Glomerular endothelial cell (primary cell): ENCODE results near the gene NCKAP1. TPM values are rescaled to one million over a fixed set of nuclear protein-coding genes. Genes with fewer than 3 reads are reported as not detected.
"Not testable (repeated sequence)": the region's sequence is repeated elsewhere in the genome, so short reads cannot be mapped to it uniquely, and the experiment has no call there.

Experiments
- DNase-seq: peaks from one replicate; pipeline ENCODE4 v3.0.0-alpha.2; 2011; ENCODE audit warnings: low read depth, low spot score; ENCODE audit errors: extremely low read depth
- total RNA-seq: library from RNA; depleted of rRNA; stranded (reverse); fragments of >200 nt; gene quantifications from 2 replicates; pipeline ENCODE4 v1.2.3, GENCODE V29; 2015

NCKAP1 gene
- total RNA-seq, 1 donor from 2014 or later: 133 TPM

DNA sequence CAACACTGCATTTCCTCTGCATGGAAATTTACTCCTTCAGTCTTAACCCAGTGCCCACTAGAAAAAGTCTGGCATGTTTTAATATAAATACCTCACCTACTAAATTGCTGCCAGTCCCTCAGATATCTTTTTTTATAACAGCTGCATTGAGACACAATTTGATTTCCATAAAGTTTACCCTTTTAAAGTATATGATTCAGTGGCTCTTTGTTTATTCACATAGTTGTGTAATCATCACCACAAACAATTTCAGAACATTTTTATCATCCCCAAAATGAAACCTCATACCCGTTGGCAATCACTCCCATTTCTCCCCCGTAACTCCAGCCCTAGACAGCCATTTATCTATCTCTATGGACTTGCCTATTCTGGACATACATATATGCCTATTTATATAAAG is 154.8 kb downstream of the NCKAP1 start:
- no peak for DNase-seq

- not testable (repeated sequence) for DNase-seq
Measured at GRCh38 chr2:182880100-182880499, 158.2 kb downstream of the NCKAP1 start.

DNA sequence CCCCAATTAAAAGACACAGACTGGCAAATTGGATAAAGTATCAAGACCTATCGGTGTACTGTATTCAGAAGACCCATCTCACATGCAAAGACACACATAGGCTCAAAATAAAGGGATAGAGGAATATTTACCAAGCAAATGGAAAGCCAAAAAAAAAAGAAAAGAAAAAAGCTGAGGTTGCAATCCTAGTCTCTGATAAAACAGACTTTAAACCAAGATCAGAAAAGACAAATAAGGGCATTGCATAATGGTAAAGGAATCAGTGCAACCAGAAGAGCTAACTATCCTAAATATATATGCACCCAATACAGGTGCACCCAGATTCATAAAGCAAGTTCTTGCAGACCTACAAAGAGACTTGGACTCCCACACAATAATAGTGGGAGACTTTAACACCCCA is 161.6 kb downstream of the NCKAP1 start:
- DNase-seq: not testable (repeated sequence)

DNA sequence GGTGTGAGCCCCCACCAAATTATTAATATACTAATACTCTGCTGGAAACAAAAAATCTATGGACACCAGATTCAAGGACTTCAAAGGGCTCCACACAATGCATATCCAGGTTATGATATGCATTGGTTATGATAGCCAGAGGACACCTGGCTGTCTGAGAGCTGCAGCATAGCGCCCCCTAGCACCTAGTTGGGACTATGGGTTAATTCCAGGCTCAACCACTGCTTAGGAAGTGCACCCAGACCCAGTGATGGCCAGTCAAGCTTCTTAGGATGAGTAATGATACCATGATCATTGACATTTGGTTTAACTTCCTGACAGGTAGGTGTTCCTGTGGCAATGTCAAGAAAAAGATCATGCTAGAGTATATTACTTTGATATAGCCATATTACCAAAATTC is 168.0 kb downstream of the NCKAP1 start:
- DNase-seq: no peak

GRCh38 chr2:182868054-182868796 is 170.0 kb downstream of the NCKAP1 start:
- no peak for DNase-seq

DNA sequence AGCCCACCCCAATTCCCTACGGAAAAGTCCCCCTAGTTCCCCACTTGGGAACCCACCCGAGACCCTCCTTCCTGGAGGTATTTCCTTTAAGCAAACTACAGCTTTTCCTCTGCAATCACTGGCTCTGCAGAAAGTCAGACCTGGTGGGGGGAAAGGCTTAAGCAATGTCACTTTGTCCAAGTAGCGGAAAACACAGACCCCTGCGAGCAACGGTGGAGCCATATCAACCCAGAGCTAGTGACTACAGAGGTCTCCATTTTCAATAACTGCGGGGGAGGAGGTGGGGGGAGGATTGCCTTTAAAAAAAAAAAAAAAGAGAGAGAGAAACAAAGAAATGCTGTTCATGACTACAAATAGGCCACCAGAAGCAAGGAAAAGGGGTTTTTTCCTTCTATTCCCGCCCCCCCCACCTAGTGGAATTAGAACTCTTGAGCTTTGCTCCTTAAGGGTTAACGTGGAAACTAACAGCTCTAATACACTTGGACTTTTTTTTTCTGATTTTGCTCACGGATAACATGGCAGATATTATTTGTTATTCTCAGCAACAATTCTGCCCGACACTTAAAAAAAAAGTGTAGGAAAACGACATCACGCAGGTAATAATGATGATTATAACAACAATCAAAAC is 170.7 kb downstream of the NCKAP1 start:
- no peak for DNase-seq

DNA sequence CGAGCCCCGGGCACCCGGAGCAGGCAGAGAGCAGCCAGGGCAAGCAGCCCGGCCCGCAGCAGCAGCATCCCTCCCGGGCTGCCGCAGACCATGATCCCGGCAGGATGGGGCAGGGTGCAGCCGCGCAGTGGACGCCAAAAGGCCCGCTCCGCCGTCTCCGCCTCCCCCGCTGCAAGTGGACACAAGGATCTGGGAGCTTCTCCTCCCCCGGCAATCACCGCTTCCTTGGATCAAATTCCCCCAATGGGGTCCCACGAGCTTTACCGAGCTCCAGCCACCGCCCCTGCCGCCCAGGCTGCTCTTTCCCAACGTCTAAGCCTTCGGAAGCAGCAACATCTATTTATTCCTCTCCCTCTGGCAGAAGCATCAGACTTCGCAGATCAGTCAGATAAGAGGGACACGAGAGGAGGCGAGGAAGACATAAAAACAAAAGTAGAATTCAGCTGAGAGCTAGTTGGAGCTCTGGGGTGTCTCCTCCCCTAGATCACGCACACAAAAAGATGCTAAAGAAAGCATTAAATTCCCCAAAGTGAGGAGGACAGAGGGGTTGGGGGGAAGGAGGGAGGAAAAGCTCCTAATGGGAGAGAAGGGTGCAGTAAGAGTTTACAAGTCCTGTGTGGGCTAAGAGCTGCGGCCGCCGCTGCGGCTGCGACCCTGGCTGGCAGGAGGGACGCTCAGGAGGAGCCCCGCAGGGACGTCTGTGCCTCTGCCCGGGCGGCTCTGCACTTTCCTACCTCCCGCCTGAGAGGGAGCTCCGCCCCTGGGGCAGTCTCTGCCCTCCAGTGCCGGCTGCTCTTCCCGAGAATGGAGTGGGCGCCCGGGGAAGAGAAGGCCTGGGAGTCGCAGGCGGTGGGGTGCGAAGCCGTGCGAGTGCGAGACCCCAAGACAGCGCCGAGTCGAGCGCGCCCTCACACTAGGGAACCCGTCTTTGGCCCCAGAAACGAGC is 171.5 kb downstream of the NCKAP1 start, which contains the start of gene FRZB:
Gene FRZB (minus strand): TSS at position 177 of the 946 bp plus-strand sequence. CDS start 85 bp downstream, at position 92.
- DNase-seq: no peak

DNA sequence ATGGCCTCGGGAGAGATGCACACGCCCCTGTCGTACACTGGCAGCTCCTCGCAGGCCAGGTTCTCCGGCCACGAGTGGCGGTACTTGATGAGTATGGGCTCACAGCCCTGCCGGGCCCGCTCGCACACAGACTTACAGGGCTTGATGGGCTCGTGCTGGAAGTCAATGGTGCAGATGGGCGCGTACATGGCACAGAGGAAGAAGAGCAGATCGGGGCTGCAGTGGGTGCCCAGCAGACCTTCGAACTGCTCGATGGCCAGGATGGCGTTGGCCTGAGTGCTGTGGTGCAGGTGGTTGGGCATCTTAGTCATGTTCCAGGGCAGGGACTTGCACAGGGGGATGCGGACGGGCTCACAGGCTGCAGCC is 172.2 kb downstream of the NCKAP1 start:
- no peak for DNase-seq

DNA sequence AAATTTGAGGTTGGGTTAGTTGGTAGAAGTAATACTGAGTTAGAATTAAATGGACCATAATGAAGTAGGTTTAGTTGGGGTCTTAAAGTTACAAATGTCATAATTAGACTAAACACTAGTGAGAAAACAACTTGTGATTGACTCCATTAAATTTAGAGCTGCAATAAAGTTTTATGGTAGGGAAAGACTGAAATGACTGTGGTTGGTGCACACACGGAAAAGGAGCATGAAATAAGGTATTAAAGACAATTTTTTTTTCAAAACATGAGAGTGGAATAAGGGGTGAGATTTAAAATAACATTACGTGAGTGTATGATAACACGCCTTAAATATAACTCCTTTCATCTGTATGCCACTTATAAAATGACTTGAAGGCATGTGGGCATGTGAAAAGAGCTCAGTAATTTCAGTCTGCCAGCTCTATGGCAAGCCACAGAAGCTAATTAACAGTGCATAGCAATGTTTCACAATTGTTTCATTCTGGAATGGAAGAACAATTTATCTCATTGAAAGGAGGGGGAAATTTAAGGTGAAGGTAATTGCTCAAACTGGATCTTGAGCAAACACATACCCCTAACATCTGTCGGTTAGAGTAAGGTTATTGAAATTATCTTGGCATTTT is 173.2 kb downstream of the NCKAP1 start:
- no peak for DNase-seq

- no peak for DNase-seq
Measured at GRCh38 chr2:182863642-182864041, 174.6 kb downstream of the NCKAP1 start.

GRCh38 chr2:182862091-182862490 is 176.2 kb downstream of the NCKAP1 start:
- no peak for DNase-seq

- DNase-seq: no peak
Measured at GRCh38 chr2:182860858-182861257, 177.4 kb downstream of the NCKAP1 start.

Other genes starting within 250 kb of the NCKAP1 start
- gene FRZB, start 171.8 kb downstream of the NCKAP1 start, total RNA-seq: 0.05 TPM in 1 of 2 replicates, not detected in the other
- gene DUSP19, start 40.3 kb upstream of the NCKAP1 start, total RNA-seq: 1.4 and 4.3 TPM in 2 replicates
- 10.9 and 11.1 TPM in 2 replicates for gene NUP35, start 86.0 kb upstream of the NCKAP1 start, total RNA-seq